Measurements from ENCODE around the gene ADAM30.

The ADAM30 gene

GRCh38 chr1:119896303-119896702 lies at the start of gene ADAM30:
TSS of gene ADAM30 (minus strand) at chr1:119896515. CDS start at chr1:119896336, 179 bp downstream.
- no peak within 1 kb of the TSS for H3K4me3 ChIP-seq (ENCODE audit: low read depth, low read length)
- no peak for DNase-seq (ENCODE audit: low read depth)

GRCh38 chr1:119943216-119943615 lies 46.9 kb upstream of the ADAM30 start:
- H3K4me3 ChIP-seq (ENCODE audit: low read depth, low read length) = no peak overlapping the region
- DNase-seq (ENCODE audit: low read depth) = no peak

GRCh38 chr1:119941392-119941791 lies 45.1 kb upstream of the ADAM30 start:
- H3K4me3 ChIP-seq (ENCODE audit: low read depth, low read length) = no peak overlapping the region
- DNase-seq (ENCODE audit: low read depth) = no peak

- DNase-seq (ENCODE audit: low read depth) = no peak
- no peak overlapping the region for H3K4me3 ChIP-seq (ENCODE audit: low read depth, low read length)
Measured at GRCh38 chr1:119940697-119941096, 44.4 kb upstream of the ADAM30 start.

- no peak for DNase-seq (ENCODE audit: low read depth)
- no peak overlapping the region for H3K4me3 ChIP-seq (ENCODE audit: low read depth, low read length)
Measured at GRCh38 chr1:119937198-119937597, 40.9 kb upstream of the ADAM30 start.

GRCh38 chr1:119935915-119936314 lies 39.6 kb upstream of the ADAM30 start:
- no peak overlapping the region for H3K4me3 ChIP-seq (ENCODE audit: low read depth, low read length)
- no peak for DNase-seq (ENCODE audit: low read depth)

GRCh38 chr1:119935373-119935772 lies 39.1 kb upstream of the ADAM30 start:
- no peak for DNase-seq (ENCODE audit: low read depth)
- H3K4me3 ChIP-seq (ENCODE audit: low read depth, low read length) = no peak overlapping the region

- DNase-seq (ENCODE audit: low read depth) = no peak
- no peak overlapping the region for H3K4me3 ChIP-seq (ENCODE audit: low read depth, low read length)
Measured at GRCh38 chr1:119933397-119933796, 37.1 kb upstream of the ADAM30 start.

- no peak for DNase-seq (ENCODE audit: low read depth)
- H3K4me3 ChIP-seq (ENCODE audit: low read depth, low read length) = no peak overlapping the region
Measured at GRCh38 chr1:119929643-119930315, 33.5 kb upstream of the ADAM30 start.

GRCh38 chr1:119926553-119926952 lies 30.2 kb upstream of the ADAM30 start:
- H3K4me3 ChIP-seq (ENCODE audit: low read depth, low read length) = no peak overlapping the region
- no peak for DNase-seq (ENCODE audit: low read depth)

GRCh38 chr1:119924948-119925898 lies 28.9 kb upstream of the ADAM30 start:
- DNase-seq (ENCODE audit: low read depth) = no peak
- no peak overlapping the region for H3K4me3 ChIP-seq (ENCODE audit: low read depth, low read length)

- no peak for DNase-seq (ENCODE audit: low read depth)
- no peak overlapping the region for H3K4me3 ChIP-seq (ENCODE audit: low read depth, low read length)
Measured at GRCh38 chr1:119920104-119920968, 24.0 kb upstream of the ADAM30 start.

GRCh38 chr1:119919241-119919640 lies 22.9 kb upstream of the ADAM30 start:
- no peak overlapping the region for H3K4me3 ChIP-seq (ENCODE audit: low read depth, low read length)
- no peak for DNase-seq (ENCODE audit: low read depth)

GRCh38 chr1:119918301-119918700 lies 22.0 kb upstream of the ADAM30 start:
- H3K4me3 ChIP-seq (ENCODE audit: low read depth, low read length) = no peak overlapping the region
- DNase-seq (ENCODE audit: low read depth) = no peak

GRCh38 chr1:119917304-119918055 lies 21.2 kb upstream of the ADAM30 start:
- no peak for DNase-seq (ENCODE audit: low read depth)
- H3K4me3 ChIP-seq (ENCODE audit: low read depth, low read length) = no peak overlapping the region

- no peak for DNase-seq (ENCODE audit: low read depth)
Measured at GRCh38 chr1:119915517-119915916, 19.2 kb upstream of the ADAM30 start.

GRCh38 chr1:119914071-119914470 lies 17.8 kb upstream of the ADAM30 start:
- no peak overlapping the region for H3K4me3 ChIP-seq (ENCODE audit: low read depth, low read length)
- DNase-seq (ENCODE audit: low read depth) = no peak

More at GRCh38 chr1:119915517-119915916, 19.2 kb upstream of the ADAM30 start:
- no peak overlapping the region for H3K4me3 ChIP-seq (ENCODE audit: low read depth, low read length)

- no peak overlapping the region for H3K4me3 ChIP-seq (ENCODE audit: low read depth, low read length)
- no peak for DNase-seq (ENCODE audit: low read depth)
Measured at GRCh38 chr1:119912963-119913362, 16.6 kb upstream of the ADAM30 start.

GRCh38 chr1:119911775-119912174 lies 15.5 kb upstream of the ADAM30 start:
- H3K4me3 ChIP-seq (ENCODE audit: low read depth, low read length) = no peak overlapping the region
- no peak for DNase-seq (ENCODE audit: low read depth)
